ENCODE measurements around the gene GNPTAB. TPM values are rescaled to one million over a fixed set of nuclear protein-coding genes. Genes with fewer than 3 reads are reported as not detected.

GNPTAB gene
- total RNA-seq, 2 donors from 2014 or later = 27.8 to 30.5 TPM

DNA sequence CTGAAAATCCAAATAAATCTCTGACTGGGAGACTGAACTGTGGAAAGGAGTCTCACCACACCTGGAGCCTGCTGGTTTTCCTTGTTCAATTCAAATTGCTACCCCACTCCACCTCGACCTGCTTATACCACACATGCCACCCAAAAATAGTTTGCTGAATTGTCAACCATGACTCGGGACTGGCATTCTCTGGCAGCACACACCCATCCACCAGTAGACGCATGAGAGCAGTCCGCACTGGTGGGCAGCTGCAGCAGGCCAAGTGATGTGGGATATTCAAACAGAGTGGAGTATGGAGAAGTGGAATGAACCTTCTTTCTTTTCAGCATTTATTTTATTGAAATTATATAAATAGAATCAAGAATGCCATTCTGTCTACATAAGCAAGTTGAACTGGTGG, 52.8 kb downstream of the GNPTAB start:
- Histone ChIP-seq H3K9ac (ENCODE audit: extremely low read depth, low read length, poor library complexity, severe bottlenecking) (no peak overlapping the region), H3K36me3 (ENCODE audit: control insufficient read depth, insufficient read depth, low read length) (peaks cover 7% of the 10 kb centered on the region), H3K4me3 (ENCODE audit: low read length) (no peak overlapping the region), H3K9me3 (ENCODE audit: control insufficient read depth, low read length) (no peaks in the 10 kb centered on the region), H3K27me3 (ENCODE audit: control insufficient read depth, insufficient read depth, low read length, poor library complexity, severe bottlenecking) (no peaks in the 10 kb centered on the region), H3K4me1 (ENCODE audit: control insufficient read depth, insufficient read depth, low read length) (no peaks in the 10 kb centered on the region), H3K27ac (ENCODE audit: low read depth, low read length) (no peak overlapping the region)
- Mint-ChIP-seq H3K27ac (no peak overlapping the region), H3K36me3 (ENCODE audit: low read depth) (peaks cover 8% of the 10 kb centered on the region), H3K9me3 (no peaks in the 10 kb centered on the region), H3K4me3 (no peak overlapping the region), H3K27me3 (ENCODE audit: insufficient read depth) (no peaks in the 10 kb centered on the region), H3K4me1 (no peaks in the 10 kb centered on the region)
- TF ChIP-seq, protein P1, sequence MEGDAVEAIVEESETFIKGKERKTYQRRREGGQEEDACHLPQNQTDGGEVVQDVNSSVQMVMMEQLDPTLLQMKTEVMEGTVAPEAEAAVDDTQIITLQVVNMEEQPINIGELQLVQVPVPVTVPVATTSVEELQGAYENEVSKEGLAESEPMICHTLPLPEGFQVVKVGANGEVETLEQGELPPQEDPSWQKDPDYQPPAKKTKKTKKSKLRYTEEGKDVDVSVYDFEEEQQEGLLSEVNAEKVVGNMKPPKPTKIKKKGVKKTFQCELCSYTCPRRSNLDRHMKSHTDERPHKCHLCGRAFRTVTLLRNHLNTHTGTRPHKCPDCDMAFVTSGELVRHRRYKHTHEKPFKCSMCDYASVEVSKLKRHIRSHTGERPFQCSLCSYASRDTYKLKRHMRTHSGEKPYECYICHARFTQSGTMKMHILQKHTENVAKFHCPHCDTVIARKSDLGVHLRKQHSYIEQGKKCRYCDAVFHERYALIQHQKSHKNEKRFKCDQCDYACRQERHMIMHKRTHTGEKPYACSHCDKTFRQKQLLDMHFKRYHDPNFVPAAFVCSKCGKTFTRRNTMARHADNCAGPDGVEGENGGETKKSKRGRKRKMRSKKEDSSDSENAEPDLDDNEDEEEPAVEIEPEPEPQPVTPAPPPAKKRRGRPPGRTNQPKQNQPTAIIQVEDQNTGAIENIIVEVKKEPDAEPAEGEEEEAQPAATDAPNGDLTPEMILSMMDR (conservative IDR thresholded peaks at IDR 0.05) = no peak
- no peak for DNase-seq
- WGBS, 2 experiments (ENCODE audit: insufficient coverage in 1 of 2, insufficient read length in 1 of 2) = 91% methylated on average over 4 of the region's 4 CpGs; no CpG with 5 or more reads in 1 of the 2 experiments

DNA sequence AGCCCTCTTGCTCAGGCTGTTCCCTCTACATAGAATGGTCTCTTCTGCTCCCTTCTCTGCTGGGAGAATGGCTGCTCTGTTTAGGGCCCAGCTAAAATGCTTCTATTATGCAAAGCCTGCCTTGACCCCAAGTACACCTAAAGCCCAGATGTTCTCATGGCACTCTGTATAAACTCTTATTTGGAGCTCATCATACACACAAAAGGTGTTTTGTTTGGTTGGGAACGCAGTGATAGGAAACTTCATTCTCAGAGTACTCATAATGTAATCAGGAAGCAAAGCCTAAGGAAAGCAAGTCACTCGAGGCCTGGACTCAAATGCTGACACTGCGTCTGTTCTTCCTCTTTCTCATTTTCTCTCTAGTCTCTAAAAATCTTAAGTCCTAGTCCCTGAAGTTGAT, 53.3 kb downstream of the GNPTAB start:
- no peaks in the 10 kb centered on the region for H3K27me3 Mint-ChIP-seq (ENCODE audit: insufficient read depth)
- H3K36me3 Mint-ChIP-seq (ENCODE audit: low read depth) = peaks cover 8% of the 10 kb centered on the region
- Histone ChIP-seq H3K36me3 (ENCODE audit: control insufficient read depth, insufficient read depth, low read length) (peaks cover 7% of the 10 kb centered on the region), H3K9me3 (ENCODE audit: control insufficient read depth, low read length) (no peaks in the 10 kb centered on the region), H3K27me3 (ENCODE audit: control insufficient read depth, insufficient read depth, low read length, poor library complexity, severe bottlenecking) (no peaks in the 10 kb centered on the region), H3K9ac (ENCODE audit: extremely low read depth, low read length, poor library complexity, severe bottlenecking) (no peak overlapping the region), H3K4me3 (ENCODE audit: low read length) (no peak overlapping the region), H3K27ac (ENCODE audit: low read depth, low read length) (no peak overlapping the region), H3K4me1 (ENCODE audit: control insufficient read depth, insufficient read depth, low read length) (no peaks in the 10 kb centered on the region)
- no peak for DNase-seq
- H3K9me3 Mint-ChIP-seq = no peaks in the 10 kb centered on the region
- no peak overlapping the region for H3K4me3 Mint-ChIP-seq
- 80 to 87% methylated on average over 1 to 3 of the region's 3 CpGs for WGBS, 2 experiments (ENCODE audit: insufficient coverage in 1 of 2, insufficient read length in 1 of 2)
- no peaks in the 10 kb centered on the region for H3K4me1 Mint-ChIP-seq
- TF ChIP-seq, protein P1 (conservative IDR thresholded peaks at IDR 0.05) = no peak
- H3K27ac Mint-ChIP-seq = no peak overlapping the region

DNA sequence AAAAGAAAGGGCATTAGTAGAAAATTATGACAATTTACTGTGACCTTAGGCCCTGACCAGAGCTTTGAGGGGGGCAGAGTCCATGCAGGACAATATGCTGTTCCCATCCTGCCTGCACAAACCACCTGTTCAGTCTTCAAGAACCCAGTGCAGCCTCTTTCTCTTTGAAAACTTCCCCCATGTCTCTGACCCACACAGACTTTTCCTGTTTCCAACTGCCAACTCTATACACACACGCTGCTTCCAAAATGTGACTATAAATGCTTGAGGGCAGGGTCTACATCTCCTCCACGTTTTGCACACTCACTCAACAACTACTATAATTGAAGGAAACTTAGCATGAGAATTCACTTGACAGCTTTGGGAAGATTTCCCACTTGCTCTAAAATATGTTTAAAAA, 54.9 kb downstream of the GNPTAB start:
- no peaks in the 10 kb centered on the region for H3K4me1 Mint-ChIP-seq
- Histone ChIP-seq H3K9me3 (ENCODE audit: control insufficient read depth, low read length) (no peaks in the 10 kb centered on the region), H3K4me1 (ENCODE audit: control insufficient read depth, insufficient read depth, low read length) (no peaks in the 10 kb centered on the region), H3K27me3 (ENCODE audit: control insufficient read depth, insufficient read depth, low read length, poor library complexity, severe bottlenecking) (no peaks in the 10 kb centered on the region), H3K9ac (ENCODE audit: extremely low read depth, low read length, poor library complexity, severe bottlenecking) (no peak overlapping the region), H3K36me3 (ENCODE audit: control insufficient read depth, insufficient read depth, low read length) (peaks cover 7% of the 10 kb centered on the region), H3K4me3 (ENCODE audit: low read length) (no peak overlapping the region), H3K27ac (ENCODE audit: low read depth, low read length) (no peak overlapping the region)
- no peaks in the 10 kb centered on the region for H3K27me3 Mint-ChIP-seq (ENCODE audit: insufficient read depth)
- H3K4me3 Mint-ChIP-seq = no peak overlapping the region
- no peaks in the 10 kb centered on the region for H3K9me3 Mint-ChIP-seq
- no peak for DNase-seq
- H3K27ac Mint-ChIP-seq = no peak overlapping the region
- peaks cover 13% of the 10 kb centered on the region for H3K36me3 Mint-ChIP-seq (ENCODE audit: low read depth)
- TF ChIP-seq, protein P1 (conservative IDR thresholded peaks at IDR 0.05) = no peak
- WGBS, 2 experiments (ENCODE audit: insufficient coverage in 1 of 2, insufficient read length in 1 of 2) = 77% methylated on average over 2 of the region's 2 CpGs; no CpG with 5 or more reads in 1 of the 2 experiments

Data from endodermal cell (in vitro differentiated cells).